Left lung (tissue), 10 donors: ENCODE measurements around the gene KDM3B. TPM values are rescaled to one million over a fixed set of nuclear protein-coding genes. Genes with fewer than 3 reads are reported as not detected.

Experiments
- ATAC-seq: fragments of 200-7000 bp; cut with Tn5 transposase; one replicate; pipeline ENCODE4 v1.9.1; 2020; ENCODE audit warnings: moderate library complexity
- DNase-seq, 4 donors: peaks; one replicate each; pipeline ENCODE4 v3.0.0-alpha.2; 2013 to 2020
- H3K27ac ChIP-seq, 2 donors: fragments of 200-600 bp; sonication (generic) in 1 of 2; one replicate each; pipeline versions ENCODE4 v1.5.0 to v1.8.0; 2020 to 2021
- H3K27me3 ChIP-seq, 2 donors: fragments of 200-600 bp; sonication (generic) in 1 of 2; one replicate each; pipeline versions ENCODE4 v1.5.0 to v1.8.0; 2020 to 2021
- H3K36me3 ChIP-seq, 2 donors: fragments of 200-600 bp; sonication (generic) in 1 of 2; one replicate each; pipeline versions ENCODE4 v1.5.0 to v1.8.0; 2020 to 2021
- H3K4me1 ChIP-seq, 2 donors: fragments of 200-600 bp; one replicate each; pipeline ENCODE4 v1.8.0; 2021
- H3K4me3 ChIP-seq, 2 donors: fragments of 200-600 bp; sonication (generic) in 1 of 2; one replicate each; pipeline versions ENCODE4 v1.5.0 to v1.8.0; 2020 to 2021; ENCODE audit warnings: mild to moderate bottlenecking in 1 of 2
- H3K9me3 ChIP-seq, 2 donors: fragments of 200-600 bp; sonication (generic) in 1 of 2; one replicate each; pipeline versions ENCODE4 v1.5.0 to v1.8.0; 2020 to 2021
- CTCF ChIP-seq, 2 donors: fragments of 200-600 bp; sonication (generic) in 1 of 2; IDR thresholded peaks; one replicate each; pipeline versions ENCODE4 v1.5.0 to v1.8.0; 2021; ENCODE audit warnings: antibody characterized with exemption in 2 of 2
- intact Hi-C, 2 donors: fragments of 100-400 bp; cut with DNase I; formaldehyde crosslinking; loops; one replicate each; pipeline versions ENCODE4 v1.11.2 to v1.14.2; 2022
- polyA plus RNA-seq, 6 donors: library from polyadenylated mRNA; unstranded; fragments of 120-200 nt; gene quantifications; one replicate each; pipeline ENCODE4 v1.2.1, GENCODE V29; 2013; ENCODE audit not compliant: insufficient read length in 6 of 6
- total RNA-seq, 2 donors: library from RNA; stranded (reverse); fragmentation: NEBNext Ultra II Directional; extraction: Animal tissue kit (Norgen Biotek cat#: 25700); gene quantifications; one replicate each; pipeline ENCODE4 v1.2.1, GENCODE V29; 2021
- donor health status: DM: no; HTN: yes; CAD: no.
- donor health status: DM: no; HTN: no; CAD: no.

Gene KDM3B
- total and polyA plus RNA-seq, 8 donors: 47.5 to 96.3 (median 79.5) TPM

- Histone ChIP-seq H3K27me3 (no peaks in the 10 kb centered on the region), H3K4me3 (no peak overlapping the region), H3K36me3 (peaks cover 0 to 33% of the 10 kb centered on the region in 2 donors), H3K27ac (no peak overlapping the region), H3K9me3 (peaks cover 0 to 4% of the 10 kb centered on the region in 2 donors), H3K4me1 (peaks cover 12 to 18% of the 10 kb centered on the region in 2 donors)
- no peak for ATAC-seq
- no peak for DNase-seq
- TF ChIP-seq CTCF (IDR thresholded peaks at IDR 0.05): no peak
- intact Hi-C loops: no loop called here
Measured at GRCh38 chr5:138350563-138350890, 2.0 kb upstream of the KDM3B start.

- peaks cover 0 to 28% of the 10 kb centered on the region in 2 donors for H3K36me3 ChIP-seq
- TF ChIP-seq CTCF (IDR thresholded peaks at IDR 0.05): no peak
- ATAC-seq: no peak
- DNase-seq: no peak
- peaks cover 12 to 23% of the 10 kb centered on the region in 2 donors for H3K4me1 ChIP-seq
- H3K27me3 ChIP-seq: no peaks in the 10 kb centered on the region
- H3K27ac ChIP-seq: no peak overlapping the region
- H3K4me3 ChIP-seq: no peak overlapping the region
- peaks cover 0 to 4% of the 10 kb centered on the region in 2 donors for H3K9me3 ChIP-seq
- intact Hi-C loops: no loop called here
Measured at GRCh38 chr5:138351056-138351455, 1.4 kb upstream of the KDM3B start.

- Histone ChIP-seq H3K4me3 (no peak overlapping the region), H3K36me3 (peaks cover 0 to 23% of the 10 kb centered on the region in 2 donors), H3K27ac (no peak overlapping the region), H3K27me3 (no peaks in the 10 kb centered on the region), H3K9me3 (peaks cover 0 to 4% of the 10 kb centered on the region in 2 donors), H3K4me1 (peaks cover 12 to 26% of the 10 kb centered on the region in 2 donors)
- intact Hi-C loops: no loop called here
- ATAC-seq (no peak), DNase-seq (no peak)
- no peak for TF ChIP-seq CTCF (IDR thresholded peaks at IDR 0.05)
Measured at GRCh38 chr5:138351517-138351916, 968 bp upstream of the KDM3B start.

GRCh38 chr5:138352722-138353559 is 456 bp downstream of the KDM3B start:
- Histone ChIP-seq H3K27me3 (no peaks in the 10 kb centered on the region), H3K9me3 (peaks cover 0 to 4% of the 10 kb centered on the region in 2 donors), H3K4me3 (peak overlapping the region; percentile 78 to 86), H3K27ac (peak overlapping the region; percentile 97 to 98), H3K4me1 (peaks cover 12 to 26% of the 10 kb centered on the region in 2 donors), H3K36me3 (peaks cover 0 to 9% of the 10 kb centered on the region in 2 donors)
- ATAC-seq: peak; percentile 65
- TF ChIP-seq CTCF (IDR thresholded peaks at IDR 0.05): no peak
- DNase-seq: peak; percentile 71 to 90 (median 74)
- intact Hi-C loops: no loop called here

- H3K4me3 ChIP-seq: peak overlapping the region; percentile 78 to 86
- peak; percentile 1 for ATAC-seq
- TF ChIP-seq CTCF (IDR thresholded peaks at IDR 0.05): no peak
- DNase-seq: peak in 1 of 4 donors; percentile 52
- intact Hi-C loops: no loop called here
- H3K27me3 ChIP-seq: no peaks in the 10 kb centered on the region
- H3K4me1 ChIP-seq: peaks cover 12 to 26% of the 10 kb centered on the region in 2 donors
- H3K27ac ChIP-seq: peak overlapping the region; percentile 97 to 98
- H3K9me3 ChIP-seq: peaks cover 0 to 4% of the 10 kb centered on the region in 2 donors
- peaks cover 0 to 2% of the 10 kb centered on the region in 2 donors for H3K36me3 ChIP-seq
Measured at GRCh38 chr5:138353560-138354080, 1.1 kb downstream of the KDM3B start.
